GM12873 (cell line): Measurements from ENCODE around the gene ICE2.

Source experiments
- TF ChIP-seq, protein P1 (sequence below): IDR thresholded peaks from 2 replicates; pipeline ENCODE4 v1.5.1; 2012; ENCODE audit warnings: low read depth, mild to moderate bottlenecking, moderate library complexity, low read length, control low read depth; ENCODE audit not compliant: insufficient read depth; ENCODE audit errors: missing control alignments

ICE2 gene

DNA sequence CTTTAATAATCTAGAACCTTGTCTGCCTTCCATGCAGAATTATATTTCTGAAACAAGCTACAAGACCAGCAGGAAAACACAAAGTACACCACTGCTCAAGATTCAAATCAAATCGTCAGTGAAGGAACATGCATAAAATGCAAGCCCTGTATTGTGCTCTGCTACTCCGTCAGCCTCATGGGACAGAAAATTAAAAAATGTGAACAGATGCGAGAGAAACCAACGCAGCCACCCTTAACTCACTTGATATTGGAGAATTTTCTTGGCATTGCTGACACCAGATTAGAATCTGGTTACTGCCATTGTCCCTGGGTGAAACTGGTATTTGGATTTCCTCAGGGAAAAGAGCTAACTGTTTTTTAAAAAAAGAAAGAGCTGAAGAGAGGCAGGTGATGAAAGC, 104.7 kb downstream of the ICE2 start:
- TF ChIP-seq, protein P1, sequence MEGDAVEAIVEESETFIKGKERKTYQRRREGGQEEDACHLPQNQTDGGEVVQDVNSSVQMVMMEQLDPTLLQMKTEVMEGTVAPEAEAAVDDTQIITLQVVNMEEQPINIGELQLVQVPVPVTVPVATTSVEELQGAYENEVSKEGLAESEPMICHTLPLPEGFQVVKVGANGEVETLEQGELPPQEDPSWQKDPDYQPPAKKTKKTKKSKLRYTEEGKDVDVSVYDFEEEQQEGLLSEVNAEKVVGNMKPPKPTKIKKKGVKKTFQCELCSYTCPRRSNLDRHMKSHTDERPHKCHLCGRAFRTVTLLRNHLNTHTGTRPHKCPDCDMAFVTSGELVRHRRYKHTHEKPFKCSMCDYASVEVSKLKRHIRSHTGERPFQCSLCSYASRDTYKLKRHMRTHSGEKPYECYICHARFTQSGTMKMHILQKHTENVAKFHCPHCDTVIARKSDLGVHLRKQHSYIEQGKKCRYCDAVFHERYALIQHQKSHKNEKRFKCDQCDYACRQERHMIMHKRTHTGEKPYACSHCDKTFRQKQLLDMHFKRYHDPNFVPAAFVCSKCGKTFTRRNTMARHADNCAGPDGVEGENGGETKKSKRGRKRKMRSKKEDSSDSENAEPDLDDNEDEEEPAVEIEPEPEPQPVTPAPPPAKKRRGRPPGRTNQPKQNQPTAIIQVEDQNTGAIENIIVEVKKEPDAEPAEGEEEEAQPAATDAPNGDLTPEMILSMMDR = no peak

DNA sequence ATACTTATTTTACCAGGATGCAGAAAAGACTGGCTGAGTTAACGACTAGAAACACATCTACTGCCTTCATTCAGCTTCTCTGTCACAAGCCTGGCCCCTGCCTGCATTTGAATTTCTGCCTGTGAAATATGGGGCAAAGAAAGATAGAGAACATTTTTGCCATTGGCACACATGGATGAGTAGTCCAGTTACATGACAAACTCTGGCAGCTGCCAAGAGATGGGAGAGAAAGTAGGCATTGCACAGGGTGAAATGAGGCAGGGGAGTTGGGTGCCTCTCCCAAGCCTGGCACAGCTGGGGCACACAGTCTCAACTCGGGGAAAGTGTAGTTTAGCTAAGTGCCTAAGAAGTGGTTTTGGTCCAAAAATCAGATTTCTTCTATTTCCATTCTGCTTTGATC, 105.2 kb downstream of the ICE2 start:
- TF ChIP-seq, protein P1 = no peak

DNA sequence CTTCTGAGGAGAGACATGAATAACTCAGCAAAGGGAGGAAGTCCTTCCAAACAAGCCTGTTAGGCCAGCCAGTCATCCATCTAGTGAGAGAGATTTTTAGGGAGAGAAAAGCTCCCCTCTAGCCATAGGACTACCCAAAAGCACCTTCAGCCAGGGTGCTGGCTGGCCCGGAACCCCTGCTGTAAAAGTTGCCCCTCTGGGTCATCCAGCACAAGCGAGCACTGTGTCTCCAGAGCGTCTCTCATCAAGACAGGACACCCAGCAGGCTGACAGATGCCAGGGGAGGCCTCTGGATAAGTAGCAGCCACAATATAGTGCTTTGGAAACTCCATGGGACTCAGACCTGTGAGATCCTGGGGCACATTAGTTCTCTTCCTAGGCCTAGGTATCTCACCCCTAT, 105.6 kb downstream of the ICE2 start:
- TF ChIP-seq, protein P1 = no peak

DNA sequence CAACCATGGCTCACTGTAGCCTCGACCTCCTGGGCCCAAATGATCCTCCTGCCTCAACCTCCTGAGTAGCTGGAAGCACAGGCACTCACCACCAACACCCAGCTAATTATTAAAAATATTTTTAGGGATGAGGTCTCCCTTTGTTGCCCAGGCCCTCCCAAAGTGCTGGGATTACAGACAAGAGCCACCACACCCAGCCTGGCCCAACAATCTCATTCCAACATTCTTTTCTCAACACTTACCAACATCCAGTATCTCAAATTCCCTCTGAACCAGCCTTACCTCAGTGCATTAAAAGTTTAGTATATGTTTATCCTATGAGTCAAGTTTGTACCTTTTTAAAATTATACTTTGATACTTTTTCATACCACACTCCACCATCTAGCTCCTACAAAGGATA, 106.2 kb downstream of the ICE2 start:
- TF ChIP-seq, protein P1 = no peak

DNA sequence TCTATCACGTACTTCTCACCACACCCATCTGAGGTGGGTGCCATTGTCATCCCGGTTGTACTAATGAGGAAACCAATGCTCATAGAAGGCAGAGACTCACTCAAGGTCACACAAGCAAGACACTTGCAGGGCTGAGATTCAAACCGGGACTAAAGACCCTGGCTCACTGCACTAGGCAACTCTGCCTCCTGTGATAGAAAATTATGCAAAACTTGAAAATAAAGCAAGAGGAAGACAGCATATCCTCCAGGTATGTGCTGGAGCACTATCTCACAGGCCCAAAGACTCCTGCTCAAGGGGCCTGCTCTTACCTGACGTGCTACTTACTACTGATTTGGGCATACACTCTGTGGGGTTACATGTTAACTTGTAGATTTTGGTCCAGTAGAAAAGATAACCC, 106.7 kb downstream of the ICE2 start:
- TF ChIP-seq, protein P1 = no peak

DNA sequence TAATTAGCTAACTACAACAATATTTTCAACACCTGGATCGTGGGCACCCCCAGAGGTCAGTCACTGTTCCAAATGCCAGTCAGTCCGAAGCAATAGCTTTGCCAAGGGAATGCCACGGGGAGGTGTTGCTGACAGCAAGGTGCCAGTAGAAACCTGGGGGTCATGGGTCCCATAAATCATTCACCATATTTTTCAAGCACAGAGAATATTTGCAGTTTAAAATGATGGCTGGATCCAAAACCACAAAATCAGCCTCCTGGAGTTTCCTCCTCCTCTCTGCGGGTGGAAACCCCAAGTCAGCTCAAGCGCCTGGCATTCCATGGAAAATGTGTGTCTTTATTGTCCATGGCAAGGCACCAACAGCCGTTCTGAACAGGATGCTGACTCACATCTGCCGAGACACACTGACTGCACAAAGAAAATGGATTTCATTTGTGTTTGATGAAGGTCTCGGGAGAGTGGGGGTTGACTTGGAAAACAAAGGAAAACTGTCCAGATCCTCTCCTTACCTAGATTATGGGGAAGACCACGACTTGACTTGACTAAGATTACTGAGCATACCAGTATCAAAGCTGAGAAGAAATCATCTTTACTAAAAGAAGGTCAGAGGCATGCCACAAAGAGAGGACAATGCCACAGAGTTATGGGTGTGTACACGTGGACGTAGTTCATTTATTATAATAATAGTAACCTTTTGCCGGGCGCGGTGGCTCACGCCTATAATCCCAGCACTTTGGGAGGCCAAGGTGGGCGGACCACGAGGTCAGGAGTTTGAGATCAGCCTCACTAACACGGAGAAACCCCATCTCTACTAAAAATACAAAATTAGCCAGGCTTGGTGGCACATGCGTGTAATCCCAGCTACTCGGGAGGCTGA, 107.5 kb downstream of the ICE2 start:
- TF ChIP-seq, protein P1 = no peak

DNA sequence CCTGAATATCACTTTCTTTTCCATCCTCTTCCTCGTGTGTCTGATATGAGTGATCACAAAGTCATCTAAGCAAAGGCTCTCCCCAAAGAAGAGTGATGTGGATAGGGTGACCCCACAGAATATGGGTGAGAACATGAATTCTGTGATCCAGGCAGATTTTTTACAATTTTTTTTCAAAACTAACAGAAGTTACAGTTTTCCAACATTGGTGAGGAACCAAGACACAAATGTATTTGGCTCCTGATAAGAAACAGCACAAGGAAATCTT, 108.1 kb downstream of the ICE2 start:
- TF ChIP-seq, protein P1 = no peak
